SK-N-SH treated with all-trans-retinoic acid at 6 μM for 48 hours (cell line): ENCODE results near the gene CDC42BPG.

ENCODE experiments used
- ARNTL ChIP-seq: fragments of 450-650 bp; formaldehyde crosslinking; IDR thresholded peaks from 2 replicates; pipeline ENCODE4 v1.5.0; 2020; ENCODE audit warnings: low read depth, mild to moderate bottlenecking, moderate library complexity, borderline replicate concordance
- OSR1 ChIP-seq: fragments of 250-450 bp; sonication (Bioruptor Pico); IDR thresholded peaks from 2 replicates; pipeline ENCODE4 v1.8.0; 2022; ENCODE audit warnings: moderate library complexity, mild to moderate bottlenecking, inconsistent platforms
- ZC3H10 ChIP-seq: fragments of 250-450 bp; sonication (Bioruptor Pico); IDR thresholded peaks from 2 replicates; pipeline ENCODE4 v1.5.1; 2021; ENCODE audit warnings: mild to moderate bottlenecking, moderate library complexity
- ZFP30 ChIP-seq: fragments of 450-650 bp; formaldehyde crosslinking; IDR thresholded peaks from 2 replicates; pipeline ENCODE4 v1.5.0; 2022; ENCODE audit warnings: mild to moderate bottlenecking, moderate library complexity
- ZNF70 ChIP-seq: fragments of 450-650 bp; formaldehyde crosslinking; IDR thresholded peaks from 2 replicates; pipeline ENCODE4 v1.5.0; 2020; ENCODE audit warnings: mild to moderate bottlenecking, moderate library complexity
- TF ChIP-seq, protein P1 (sequence below): fragments of 250-450 bp; sonication (Bioruptor Pico); IDR thresholded peaks from 2 replicates; pipeline ENCODE4 v1.8.0; 2020; ENCODE audit warnings: mild to moderate bottlenecking, moderate library complexity, borderline replicate concordance

GRCh38 chr11:64884019-64884418, 39.6 kb upstream of the CDC42BPG start:
- TF ChIP-seq ZFP30 (CRISPR knock-in tag) (no peak), ZNF70 (CRISPR knock-in tag) (no peak), ZC3H10 (no peak), OSR1 (no peak), ARNTL (no peak)
- TF ChIP-seq, protein P1, sequence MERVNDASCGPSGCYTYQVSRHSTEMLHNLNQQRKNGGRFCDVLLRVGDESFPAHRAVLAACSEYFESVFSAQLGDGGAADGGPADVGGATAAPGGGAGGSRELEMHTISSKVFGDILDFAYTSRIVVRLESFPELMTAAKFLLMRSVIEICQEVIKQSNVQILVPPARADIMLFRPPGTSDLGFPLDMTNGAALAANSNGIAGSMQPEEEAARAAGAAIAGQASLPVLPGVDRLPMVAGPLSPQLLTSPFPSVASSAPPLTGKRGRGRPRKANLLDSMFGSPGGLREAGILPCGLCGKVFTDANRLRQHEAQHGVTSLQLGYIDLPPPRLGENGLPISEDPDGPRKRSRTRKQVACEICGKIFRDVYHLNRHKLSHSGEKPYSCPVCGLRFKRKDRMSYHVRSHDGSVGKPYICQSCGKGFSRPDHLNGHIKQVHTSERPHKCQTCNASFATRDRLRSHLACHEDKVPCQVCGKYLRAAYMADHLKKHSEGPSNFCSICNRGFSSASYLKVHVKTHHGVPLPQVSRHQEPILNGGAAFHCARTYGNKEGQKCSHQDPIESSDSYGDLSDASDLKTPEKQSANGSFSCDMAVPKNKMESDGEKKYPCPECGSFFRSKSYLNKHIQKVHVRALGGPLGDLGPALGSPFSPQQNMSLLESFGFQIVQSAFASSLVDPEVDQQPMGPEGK (CRISPR knock-in tag), result no peak
